H9 (cell line): ENCODE results near the gene ANXA10. TPM values are rescaled to one million over a fixed set of nuclear protein-coding genes. Genes with fewer than 3 reads are reported as not detected.

Experiments
- DNase-seq: peaks from one replicate; pipeline ENCODE4 v3.0.0-alpha.2; 2017
- H2AFZ ChIP-seq: one replicate; pipeline ENCODE4 v1.6.1; 2013; ENCODE audit warnings: mild to moderate bottlenecking, low read length, control low read depth, moderate library complexity
- H2AK5ac ChIP-seq: 2 replicates; pipeline ENCODE4 v1.6.1; 2013; ENCODE audit warnings: low read length, control low read depth, mixed read lengths; ENCODE audit not compliant: insufficient read length
- H2BK120ac ChIP-seq: one replicate; pipeline ENCODE4 v1.6.1; 2013; ENCODE audit warnings: low read depth, mild to moderate bottlenecking, low read length, control low read depth, inconsistent platforms; ENCODE audit not compliant: poor library complexity, severe bottlenecking
- H2BK12ac ChIP-seq: 2 replicates; pipeline ENCODE4 v1.6.1; 2013; ENCODE audit warnings: low read length, control low read depth, mixed read lengths, low read depth; ENCODE audit not compliant: insufficient read length
- H2BK15ac ChIP-seq: 2 replicates; pipeline ENCODE4 v1.6.1; 2013; ENCODE audit warnings: low read depth, low read length, control low read depth
- H2BK20ac ChIP-seq: one replicate; pipeline ENCODE4 v1.6.1; 2013; ENCODE audit warnings: low read depth, mild to moderate bottlenecking, low read length, control low read depth, inconsistent platforms; ENCODE audit not compliant: poor library complexity, severe bottlenecking
- H2BK5ac ChIP-seq: 2 replicates; pipeline ENCODE4 v1.6.1; 2013; ENCODE audit warnings: low read length, control low read depth, mixed read lengths; ENCODE audit not compliant: insufficient read length
- H3K14ac ChIP-seq: 2 replicates; pipeline ENCODE4 v1.6.1; 2013; ENCODE audit warnings: low read length, control low read depth; ENCODE audit not compliant: insufficient read depth
- H3K18ac ChIP-seq: 2 replicates; pipeline ENCODE4 v1.6.1; 2013; ENCODE audit warnings: low read depth, mild to moderate bottlenecking, mixed read lengths, low read length, control low read depth; ENCODE audit not compliant: insufficient read length
- H3K23ac ChIP-seq: 2 replicates; pipeline ENCODE4 v1.6.1; 2013; ENCODE audit warnings: low read length, control low read depth, mixed read lengths, low read depth; ENCODE audit not compliant: insufficient read length
- H3K23me2 ChIP-seq: 2 replicates; pipeline ENCODE4 v1.6.1; 2013; ENCODE audit warnings: low read depth, mild to moderate bottlenecking, mixed read lengths, low read length, control low read depth; ENCODE audit not compliant: insufficient read length, poor library complexity, severe bottlenecking
- H3K27ac ChIP-seq: 2 replicates; pipeline ENCODE4 v1.5.1; 2013; ENCODE audit warnings: low read length, control low read depth, mixed read lengths, low read depth; ENCODE audit not compliant: insufficient read length
- H3K27me3 ChIP-seq: 2 replicates; pipeline ENCODE4 v1.6.1; 2013; ENCODE audit warnings: low read length, control low read depth, inconsistent platforms; ENCODE audit not compliant: insufficient read depth
- H3K4ac ChIP-seq: 2 replicates; pipeline ENCODE4 v1.6.1; 2013; ENCODE audit warnings: low read depth, mild to moderate bottlenecking, control low read depth, inconsistent platforms, low read length, moderate library complexity
- H3K4me1 ChIP-seq: 2 replicates; pipeline ENCODE4 v1.6.1; 2013; ENCODE audit warnings: low read length, control low read depth, inconsistent platforms; ENCODE audit not compliant: insufficient read depth
- H3K4me2 ChIP-seq: 2 replicates; pipeline ENCODE4 v1.6.1; 2013; ENCODE audit warnings: low read length, control low read depth, mixed read lengths; ENCODE audit not compliant: insufficient read length, insufficient read depth
- H3K56ac ChIP-seq: 2 replicates; pipeline ENCODE4 v1.6.1; 2013; ENCODE audit warnings: low read depth, mild to moderate bottlenecking, mixed read lengths, low read length, control low read depth; ENCODE audit not compliant: insufficient read length
- H3K79me1 ChIP-seq: 2 replicates; pipeline ENCODE4 v1.6.1; 2013; ENCODE audit warnings: low read depth, mild to moderate bottlenecking, moderate library complexity, low read length, control low read depth, inconsistent platforms; ENCODE audit not compliant: insufficient read depth, poor library complexity, severe bottlenecking
- H3K79me2 ChIP-seq: 2 replicates; pipeline ENCODE4 v1.6.1; 2013; ENCODE audit warnings: low read length, control low read depth, inconsistent platforms; ENCODE audit not compliant: insufficient read depth
- H3K9ac ChIP-seq: 2 replicates; pipeline ENCODE4 v1.6.1; 2013; ENCODE audit warnings: low read length, control low read depth, mixed read lengths; ENCODE audit not compliant: insufficient read length; ENCODE audit errors: extremely low read depth
- H3K9me3 ChIP-seq: one replicate; pipeline ENCODE4 v1.6.1; 2013; ENCODE audit warnings: low read depth, low read length, inconsistent platforms; ENCODE audit not compliant: control insufficient read depth
- H3T11ph ChIP-seq: one replicate; pipeline ENCODE4 v1.6.1; 2013; ENCODE audit warnings: mild to moderate bottlenecking, low read length, control low read depth, inconsistent platforms
- H4K20me1 ChIP-seq: one replicate; pipeline ENCODE4 v1.6.1; 2013; ENCODE audit not compliant: control insufficient read depth, insufficient read length, insufficient read depth
- H4K5ac ChIP-seq: 2 replicates; pipeline ENCODE4 v1.6.1; 2013; ENCODE audit warnings: low read depth, mild to moderate bottlenecking, mixed read lengths, low read length, control low read depth; ENCODE audit not compliant: insufficient read length
- H4K8ac ChIP-seq: replicated peaks from 2 replicates; pipeline ENCODE4 v1.6.1; 2013; ENCODE audit warnings: low read length, control low read depth, mixed read lengths, low read depth; ENCODE audit not compliant: insufficient read length
- H4K91ac ChIP-seq: 2 replicates; pipeline ENCODE4 v1.6.1; 2013; ENCODE audit warnings: low read depth, mild to moderate bottlenecking, moderate library complexity, mixed read lengths, low read length, control low read depth; ENCODE audit not compliant: insufficient read length
- H3K27ac Mint-ChIP-seq, 3 experiments: 2 replicates in 2 of 3; 3 replicates in 1 of 3; pipeline ENCODE4 v1.8.0; 2020 to 2021; ENCODE audit warnings: mixed read lengths in 3 of 3, mild to moderate bottlenecking in 1 of 3, moderate library complexity in 1 of 3
- H3K27me3 Mint-ChIP-seq: 2 replicates; pipeline ENCODE4 v1.8.0; 2021; ENCODE audit warnings: low read depth, mild to moderate bottlenecking, moderate library complexity, mixed read lengths
- H3K36me3 Mint-ChIP-seq, 3 experiments: 2 replicates in 2 of 3; 3 replicates in 1 of 3; pipeline ENCODE4 v1.8.0; 2020 to 2021; ENCODE audit warnings: low read depth in 3 of 3, mixed read lengths in 3 of 3; ENCODE audit not compliant: insufficient read depth in 1 of 3
- H3K4me1 Mint-ChIP-seq, 2 experiments: 2 replicates each; pipeline ENCODE4 v1.8.0; 2020; ENCODE audit warnings: mixed read lengths in 2 of 2
- H3K4me3 Mint-ChIP-seq, 2 experiments: 2 replicates in 1 of 2; 3 replicates in 1 of 2; pipeline ENCODE4 v1.8.0; 2020 to 2021; ENCODE audit warnings: mild to moderate bottlenecking in 2 of 2, mixed read lengths in 2 of 2, moderate library complexity in 1 of 2
- H3K9me3 Mint-ChIP-seq, 2 experiments: 2 replicates in 1 of 2; 3 replicates in 1 of 2; pipeline ENCODE4 v1.8.0; 2020; ENCODE audit warnings: mild to moderate bottlenecking in 2 of 2, mixed read lengths in 2 of 2, moderate library complexity in 1 of 2
- total RNA-seq: library from RNA; stranded (reverse); gene quantifications from 2 replicates; pipeline ENCODE4 v1.2.1, GENCODE V29; 2021
- TF ChIP-seq, protein P1 (sequence below): fragments of 200-600 bp; sonication (generic); conservative IDR thresholded peaks from 3 replicates; pipeline ENCODE4 v1.8.0; 2021; ENCODE audit warnings: antibody characterized with exemption, mild to moderate bottlenecking

The ANXA10 gene
- total RNA-seq, 1 experiment from 2014 or later: not detected

- no peaks in the 10 kb centered on the region for H3K79me2 ChIP-seq
- no peak overlapping the region for H3K9ac ChIP-seq
- no peak overlapping the region for H3K23ac ChIP-seq
- H3K4me1 Mint-ChIP-seq: no peaks in the 10 kb centered on the region; a peak in 1 of 4 replicates
- H3K23me2 ChIP-seq: no peaks in the 10 kb centered on the region
- no peak overlapping the region for H4K91ac ChIP-seq
- peaks cover 0 to 12% (median 4%) of the 10 kb centered on the region in 3 experiments; a peak in 5 of 7 replicates for H3K36me3 Mint-ChIP-seq
- no peaks in the 10 kb centered on the region for H4K20me1 ChIP-seq
- no peak overlapping the region for H3K18ac ChIP-seq
- no peaks in the 10 kb centered on the region for H3K27me3 Mint-ChIP-seq
- no peak overlapping the region for H2BK12ac ChIP-seq
- no peak overlapping the region for H2AK5ac ChIP-seq
- TF ChIP-seq, protein P1, sequence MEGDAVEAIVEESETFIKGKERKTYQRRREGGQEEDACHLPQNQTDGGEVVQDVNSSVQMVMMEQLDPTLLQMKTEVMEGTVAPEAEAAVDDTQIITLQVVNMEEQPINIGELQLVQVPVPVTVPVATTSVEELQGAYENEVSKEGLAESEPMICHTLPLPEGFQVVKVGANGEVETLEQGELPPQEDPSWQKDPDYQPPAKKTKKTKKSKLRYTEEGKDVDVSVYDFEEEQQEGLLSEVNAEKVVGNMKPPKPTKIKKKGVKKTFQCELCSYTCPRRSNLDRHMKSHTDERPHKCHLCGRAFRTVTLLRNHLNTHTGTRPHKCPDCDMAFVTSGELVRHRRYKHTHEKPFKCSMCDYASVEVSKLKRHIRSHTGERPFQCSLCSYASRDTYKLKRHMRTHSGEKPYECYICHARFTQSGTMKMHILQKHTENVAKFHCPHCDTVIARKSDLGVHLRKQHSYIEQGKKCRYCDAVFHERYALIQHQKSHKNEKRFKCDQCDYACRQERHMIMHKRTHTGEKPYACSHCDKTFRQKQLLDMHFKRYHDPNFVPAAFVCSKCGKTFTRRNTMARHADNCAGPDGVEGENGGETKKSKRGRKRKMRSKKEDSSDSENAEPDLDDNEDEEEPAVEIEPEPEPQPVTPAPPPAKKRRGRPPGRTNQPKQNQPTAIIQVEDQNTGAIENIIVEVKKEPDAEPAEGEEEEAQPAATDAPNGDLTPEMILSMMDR: no peak
- no peak overlapping the region for H3K4me2 ChIP-seq
- H2BK15ac ChIP-seq: no peak overlapping the region
- H3K79me1 ChIP-seq: no peaks in the 10 kb centered on the region
- no peak overlapping the region for H3K27ac ChIP-seq
- no peak overlapping the region for H2BK120ac ChIP-seq
- no peak overlapping the region for H2BK20ac ChIP-seq
- H4K8ac ChIP-seq: no peak overlapping the region
- no peak overlapping the region for H3T11ph ChIP-seq
- no peak overlapping the region for H2AFZ ChIP-seq
- no peak overlapping the region for H4K5ac ChIP-seq
- H2BK5ac ChIP-seq: no peak overlapping the region
- H3K4ac ChIP-seq: no peak overlapping the region
- H3K9me3 Mint-ChIP-seq: peaks cover 3 to 16% of the 10 kb centered on the region in 2 experiments
- H3K27me3 ChIP-seq: no peaks in the 10 kb centered on the region
- DNase-seq: no peak
- H3K14ac ChIP-seq: no peak overlapping the region
- H3K27ac Mint-ChIP-seq: peak overlapping the region in 1 of 3 experiments; percentile 74; a peak in 1 of 7 replicates
- H3K4me3 Mint-ChIP-seq: no peak overlapping the region
- no peaks in the 10 kb centered on the region for H3K4me1 ChIP-seq
- H3K9me3 ChIP-seq: no peaks in the 10 kb centered on the region
- H3K56ac ChIP-seq: no peak overlapping the region
Measured at GRCh38 chr4:168162604-168163003, 70.3 kb downstream of the ANXA10 start.
